Measurements from ENCODE around the gene PLAC8L1. TPM values are rescaled to one million over a fixed set of nuclear protein-coding genes. Genes with fewer than 3 reads are reported as not detected.

PLAC8L1 gene
- total and polyA plus RNA-seq, 2 experiments from 2014 or later, result 1.1 TPM; not detected in 1

GRCh38 chr5:146047396-146047795, 58.0 kb downstream of the PLAC8L1 start:
- H3K27ac ChIP-seq, result no peak overlapping the region
- DNase-seq (ENCODE audit: low read depth in 1 of 2, low spot score in 1 of 2), result no peak
- no peaks in the 10 kb centered on the region for H3K9me3 ChIP-seq (ENCODE audit: low read depth)
- H3K36me3 ChIP-seq, result no peaks in the 10 kb centered on the region
- H3K4me3 ChIP-seq, result no peak overlapping the region
- no peaks in the 10 kb centered on the region for H3K4me1 ChIP-seq (ENCODE audit: low read depth)
- no peaks in the 10 kb centered on the region for H3K27me3 ChIP-seq
- TF ChIP-seq CTCF (IDR thresholded peaks at IDR 0.05; ENCODE audit: low read depth, low read length), result no peak

GRCh38 chr5:146043722-146044121, 61.7 kb downstream of the PLAC8L1 start:
- H3K9me3 ChIP-seq (ENCODE audit: low read depth), result no peaks in the 10 kb centered on the region

GRCh38 chr5:146042628-146043279, 62.6 kb downstream of the PLAC8L1 start:
- H3K27ac ChIP-seq, result no peak overlapping the region

More at GRCh38 chr5:146043722-146044121, 61.7 kb downstream of the PLAC8L1 start:
- no peaks in the 10 kb centered on the region for H3K36me3 ChIP-seq
- no peak for DNase-seq (ENCODE audit: low read depth in 1 of 2, low spot score in 1 of 2)
- H3K27me3 ChIP-seq, result no peaks in the 10 kb centered on the region
- H3K4me1 ChIP-seq (ENCODE audit: low read depth), result peaks cover 10% of the 10 kb centered on the region
- TF ChIP-seq CTCF (IDR thresholded peaks at IDR 0.05; ENCODE audit: low read depth, low read length), result no peak
- H3K27ac ChIP-seq, result no peak overlapping the region
- no peak overlapping the region for H3K4me3 ChIP-seq

GRCh38 chr5:146041180-146041789, 64.1 kb downstream of the PLAC8L1 start:
- H3K27me3 ChIP-seq, result no peaks in the 10 kb centered on the region
- no peak for DNase-seq (ENCODE audit: low read depth in 1 of 2, low spot score in 1 of 2)
- peak; percentile 36 for TF ChIP-seq CTCF (IDR thresholded peaks at IDR 0.05; ENCODE audit: low read depth, low read length)

More at GRCh38 chr5:146042628-146043279, 62.6 kb downstream of the PLAC8L1 start:
- DNase-seq (ENCODE audit: low read depth in 1 of 2, low spot score in 1 of 2), result peak in 1 of 2 donors; percentile 61
- no peak for TF ChIP-seq CTCF (IDR thresholded peaks at IDR 0.05; ENCODE audit: low read depth, low read length)
- Histone ChIP-seq H3K9me3 (ENCODE audit: low read depth) (no peaks in the 10 kb centered on the region), H3K27me3 (no peaks in the 10 kb centered on the region), H3K4me3 (no peak overlapping the region), H3K4me1 (ENCODE audit: low read depth) (peaks cover 10% of the 10 kb centered on the region), H3K36me3 (no peaks in the 10 kb centered on the region)

GRCh38 chr5:146040527-146040926, 64.8 kb downstream of the PLAC8L1 start:
- Histone ChIP-seq H3K4me1 (ENCODE audit: low read depth) (peaks cover 10% of the 10 kb centered on the region), H3K27me3 (no peaks in the 10 kb centered on the region), H3K36me3 (no peaks in the 10 kb centered on the region), H3K9me3 (ENCODE audit: low read depth) (no peaks in the 10 kb centered on the region), H3K27ac (peak overlapping the region; percentile 22), H3K4me3 (no peak overlapping the region)
- peak; percentile 25 to 36 for DNase-seq (ENCODE audit: low read depth in 1 of 2, low spot score in 1 of 2)
- TF ChIP-seq CTCF (IDR thresholded peaks at IDR 0.05; ENCODE audit: low read depth, low read length), result no peak

More at GRCh38 chr5:146041180-146041789, 64.1 kb downstream of the PLAC8L1 start:
- no peak overlapping the region for H3K27ac ChIP-seq
- H3K4me3 ChIP-seq, result no peak overlapping the region
- H3K9me3 ChIP-seq (ENCODE audit: low read depth), result no peaks in the 10 kb centered on the region
- H3K4me1 ChIP-seq (ENCODE audit: low read depth), result peaks cover 10% of the 10 kb centered on the region
- no peaks in the 10 kb centered on the region for H3K36me3 ChIP-seq

Measured in cardiac muscle cell (in vitro differentiated cells and primary cell).